NCI-H2196 treated with DMSO at 0.1 percent for 48 hours (cell line): ENCODE measurements around the gene COL26A1.

Experiments
- DNase-seq: peaks from one replicate; lab custom pipeline; 2025; ENCODE audit not compliant: unreplicated experiment; lab: John Stamatoyannopoulos, UW

Gene COL26A1

DNA sequence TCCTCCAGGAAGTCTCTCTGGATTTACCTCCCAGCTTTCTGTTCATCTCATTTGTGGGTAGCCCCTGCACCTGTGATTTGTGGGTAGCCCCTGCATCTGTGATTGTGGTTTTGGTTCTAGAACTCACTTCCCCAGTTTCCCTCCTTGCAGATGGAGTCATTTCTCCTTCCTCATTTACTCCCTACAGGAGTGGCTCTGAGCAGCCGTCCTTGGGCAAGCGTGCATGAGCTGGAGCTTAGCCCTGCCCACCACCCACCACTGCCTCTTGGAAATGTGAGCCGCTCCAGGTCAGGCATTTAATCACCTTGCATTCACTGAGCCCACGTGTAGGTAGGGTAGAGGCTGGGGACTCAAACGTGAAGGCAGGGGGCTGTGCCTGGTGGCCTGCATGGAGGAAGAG lies 8.2 kb downstream of the COL26A1 start:
- no peak for DNase-seq

- DNase-seq: no peak
Observed at GRCh38 chr7:101373812-101374614, 11.3 kb downstream of the COL26A1 start.

DNA sequence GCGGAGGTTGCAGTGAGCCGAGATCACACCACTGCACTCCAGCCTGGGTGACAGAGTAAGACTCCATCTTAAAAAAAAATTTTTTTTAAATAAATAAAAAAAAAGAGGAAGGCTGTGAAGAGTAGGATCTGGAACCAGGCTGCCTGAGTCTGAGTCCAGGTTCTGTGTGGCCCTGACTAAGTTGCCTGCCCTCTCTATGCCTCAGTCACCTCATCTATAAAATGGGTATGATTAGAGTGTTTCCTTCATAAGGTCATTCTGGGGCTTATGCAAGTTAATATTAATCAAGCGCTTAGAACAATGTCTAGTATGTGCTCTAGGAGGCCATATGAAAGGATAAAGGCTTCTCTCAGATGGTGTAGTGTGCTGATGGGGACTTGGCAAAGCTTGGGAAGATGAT lies 12.3 kb downstream of the COL26A1 start:
- DNase-seq: no peak

GRCh38 chr7:101376601-101377000 lies 13.9 kb downstream of the COL26A1 start:
- no peak for DNase-seq

DNA sequence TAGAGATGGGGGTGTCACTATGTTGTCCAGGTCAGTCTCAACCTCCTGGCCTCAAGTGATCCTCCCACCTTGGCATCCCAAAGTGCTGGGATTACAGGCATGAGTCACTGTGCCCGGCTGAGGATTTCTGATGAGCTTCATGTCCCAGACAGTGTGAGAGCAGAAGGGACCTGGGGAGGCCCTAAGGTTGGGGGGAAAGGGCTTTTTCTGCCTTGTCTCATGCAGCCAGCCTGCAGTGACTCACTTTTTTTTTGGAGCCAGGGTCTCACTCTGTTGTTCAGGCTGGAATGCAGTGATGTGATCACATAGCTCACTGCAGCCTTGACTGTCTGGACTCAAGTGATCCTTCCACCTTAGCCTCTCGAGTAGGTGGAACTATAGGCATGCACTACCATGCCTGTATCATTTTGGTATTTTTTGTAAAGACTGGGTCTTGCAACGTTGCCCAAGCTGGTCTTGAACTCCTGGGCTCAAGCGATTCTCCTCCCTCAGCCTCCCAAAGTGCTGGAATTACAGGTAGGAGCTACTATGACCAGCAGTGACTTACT lies 14.6 kb downstream of the COL26A1 start:
- DNase-seq: no peak

DNA sequence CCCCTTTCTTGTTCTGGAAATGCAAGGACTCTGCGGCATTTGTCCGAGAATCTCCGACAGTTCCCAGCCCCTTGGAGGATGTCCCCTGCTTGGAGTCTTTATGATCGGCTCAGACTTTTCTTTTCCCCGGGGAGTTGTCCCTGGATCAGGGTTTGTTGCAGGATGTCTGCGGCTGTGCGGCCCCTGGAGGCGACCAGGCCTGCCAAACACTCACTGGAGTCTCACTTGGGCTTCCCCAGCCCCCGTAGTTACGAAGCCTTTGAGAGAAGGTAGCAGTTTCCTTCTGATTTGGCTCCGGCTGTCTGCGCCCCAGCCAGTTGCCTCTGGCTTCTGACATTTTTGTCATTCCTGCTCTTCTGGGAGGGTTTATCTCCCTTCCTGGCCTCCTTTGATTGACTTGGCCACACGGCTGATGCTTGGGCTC lies 16.1 kb downstream of the COL26A1 start:
- DNase-seq: no peak

GRCh38 chr7:101379302-101379701 lies 16.6 kb downstream of the COL26A1 start:
- no peak for DNase-seq

DNA sequence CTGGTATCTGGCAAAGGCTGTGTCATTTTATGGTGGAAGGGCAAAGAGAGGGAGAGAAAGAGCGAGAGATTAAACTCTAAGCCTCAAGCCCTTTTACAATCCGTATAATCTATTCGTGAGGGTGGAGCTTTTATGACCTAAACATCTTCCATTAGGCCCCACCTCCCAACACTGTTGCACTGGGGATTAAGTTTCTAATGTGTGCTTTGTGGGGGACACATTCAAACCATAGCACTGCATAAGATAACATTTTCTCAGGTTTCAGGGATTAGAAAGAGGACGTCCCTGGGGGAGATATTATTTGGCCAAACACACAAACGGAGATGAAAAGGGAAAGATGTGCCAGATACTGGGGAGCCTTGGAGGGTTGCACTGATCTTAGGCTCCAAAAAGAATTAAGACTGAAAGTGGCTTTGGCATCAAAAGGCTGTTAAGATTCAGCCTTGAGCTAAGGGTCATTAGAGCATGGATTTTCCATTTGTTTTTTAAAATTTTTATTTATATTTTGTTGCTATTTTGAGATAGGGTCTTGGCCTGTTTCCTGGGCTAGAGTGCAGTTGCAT lies 19.0 kb downstream of the COL26A1 start:
- DNase-seq: no peak

- DNase-seq: no peak
Observed at GRCh38 chr7:101382937-101383336, 20.3 kb downstream of the COL26A1 start.

GRCh38 chr7:101386177-101386557 lies 23.5 kb downstream of the COL26A1 start:
- no peak for DNase-seq

GRCh38 chr7:101386558-101387231 lies 24.0 kb downstream of the COL26A1 start:
- no peak for DNase-seq

DNA sequence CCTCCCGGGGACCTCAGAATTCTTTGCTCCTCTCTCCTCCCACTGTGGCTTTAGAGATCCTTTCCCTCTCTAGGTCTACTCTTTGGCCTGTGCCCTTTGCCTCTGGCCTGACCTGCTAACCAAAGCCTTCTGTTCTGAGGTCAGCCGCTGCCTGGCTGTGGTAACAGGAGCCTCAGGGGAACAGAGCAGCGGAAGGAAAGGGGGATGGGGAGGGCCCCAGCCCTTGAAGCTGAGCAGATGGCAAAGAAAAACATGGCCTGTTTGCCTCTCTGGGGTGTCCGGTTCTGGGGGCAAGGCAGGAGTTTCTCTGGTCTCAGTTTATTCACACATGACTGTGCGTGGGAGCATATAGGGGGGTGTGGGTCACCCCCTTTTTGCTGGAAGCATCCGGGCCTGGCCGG lies 28.2 kb downstream of the COL26A1 start:
- DNase-seq: no peak

DNA sequence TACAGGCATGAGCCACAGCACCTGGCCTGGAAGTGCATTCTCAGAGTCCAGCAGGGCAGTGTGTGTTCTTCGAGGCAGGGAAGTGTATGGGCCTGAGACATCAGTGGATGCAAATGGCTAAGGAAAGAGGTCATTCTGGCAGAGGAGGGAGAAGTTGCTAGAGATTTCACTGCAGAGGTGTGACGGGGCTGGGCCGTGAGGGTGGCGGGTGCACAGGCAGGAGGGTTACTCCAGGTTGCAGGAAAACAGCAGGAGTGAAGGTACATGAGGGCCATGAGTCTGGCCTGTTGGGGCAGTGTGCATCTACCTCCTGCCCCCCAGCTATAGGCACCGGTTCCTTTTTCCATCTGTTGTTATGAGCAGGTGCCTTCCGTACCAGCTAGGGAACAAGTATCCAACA lies 29.3 kb downstream of the COL26A1 start:
- DNase-seq: no peak

DNA sequence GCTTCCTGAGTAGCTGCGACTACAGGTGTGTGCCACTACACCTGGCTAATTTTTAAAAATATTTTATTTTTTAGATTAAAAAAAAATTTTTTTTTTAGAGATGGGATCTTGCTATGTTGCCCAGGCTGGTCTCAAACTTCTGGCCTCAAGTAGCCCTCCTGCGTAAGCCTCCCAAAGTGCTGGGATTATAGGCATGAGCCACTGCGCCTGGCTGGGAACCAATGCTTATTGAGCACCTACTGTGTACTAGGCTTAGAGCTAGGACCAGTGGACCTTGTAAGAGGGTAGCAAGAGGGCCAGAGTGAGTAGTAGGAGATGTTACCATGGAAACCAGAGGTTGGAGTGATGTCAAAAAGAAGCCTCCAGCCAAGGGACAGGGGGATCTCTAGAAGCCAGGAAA lies 31.2 kb downstream of the COL26A1 start:
- DNase-seq: no peak

DNA sequence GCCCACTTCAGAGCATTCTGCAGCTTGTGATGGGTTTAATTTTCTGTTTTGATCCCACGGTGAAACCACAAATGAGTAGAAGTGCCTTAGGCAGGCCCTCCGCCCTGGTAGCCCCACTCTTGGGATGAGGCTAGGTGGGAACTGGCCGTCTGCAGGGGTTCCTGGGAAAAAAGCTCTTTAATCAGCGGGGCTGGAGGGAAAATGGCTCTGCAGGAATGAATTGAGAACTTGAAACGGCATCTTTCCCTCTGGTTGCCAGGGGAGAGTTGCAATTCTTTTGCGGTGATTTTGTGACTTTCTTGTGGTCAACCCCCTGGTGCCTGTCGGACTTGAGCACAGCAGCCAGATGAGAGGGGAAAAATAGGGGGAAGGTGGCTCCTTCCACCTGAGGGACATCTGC lies 32.7 kb downstream of the COL26A1 start:
- no peak for DNase-seq

- no peak for DNase-seq
Observed at GRCh38 chr7:101397243-101397642, 34.6 kb downstream of the COL26A1 start.

- no peak for DNase-seq
Observed at GRCh38 chr7:101397770-101398324, 35.2 kb downstream of the COL26A1 start.

- DNase-seq: no peak
Observed at GRCh38 chr7:101398396-101399289, 36.0 kb downstream of the COL26A1 start.

GRCh38 chr7:101399759-101400158 lies 37.1 kb downstream of the COL26A1 start:
- no peak for DNase-seq

DNA sequence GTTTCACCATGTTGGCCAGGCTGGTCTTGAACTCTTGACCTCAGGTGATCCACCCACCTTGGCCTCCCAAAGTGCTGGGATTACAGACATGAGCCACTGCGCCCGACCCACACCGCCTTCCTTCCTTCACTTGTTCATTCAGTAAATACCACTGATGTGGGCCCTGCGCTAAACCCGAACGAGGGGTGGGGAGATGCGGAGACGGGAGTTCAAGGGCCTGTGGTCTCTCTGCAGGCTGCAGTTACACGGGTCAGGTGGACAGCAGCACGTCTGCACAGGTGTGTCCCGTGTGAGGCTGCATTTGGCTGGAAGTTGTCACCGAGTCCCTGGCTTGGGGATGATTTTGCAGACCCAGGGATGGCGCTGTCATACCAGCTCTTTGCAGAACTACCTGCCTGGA lies 38.1 kb downstream of the COL26A1 start:
- DNase-seq: no peak
